HCT116 (cell line): ENCODE measurements around the gene TET2. TPM values are rescaled to one million over a fixed set of nuclear protein-coding genes. Genes with fewer than 3 reads are reported as not detected.

Experiments
- ATAC-seq: fragments of 200-7000 bp; cut with Tn5 transposase; 2 replicates; pipeline ENCODE4 v1.9.1; 2020; ENCODE audit warnings: mild to moderate bottlenecking, moderate library complexity
- BruUV-seq: library from RNA; stranded (reverse); fragments of 400-500 nt; replicated peaks from 2 replicates; lab custom pipeline; 2021; lab: Mats Ljungman, UMichigan
- CTCF ChIA-PET: fragments of 300-600 bp; sonication (Branson Sonifier 250); formaldehyde crosslinking; loops from one replicate; lab custom pipeline; 2021; ENCODE audit warnings: antibody characterized with exemption; lab: Charles Lee
- POLR2A ChIA-PET: fragments of 300-600, 350-600 bp; sonication (Branson Sonifier 250); formaldehyde crosslinking; loops from one replicate; lab custom pipeline; 2021; ENCODE audit warnings: antibody characterized with exemption; lab: Charles Lee
- RAD21 ChIA-PET, 2 experiments: fragments of 300-600 bp; sonication (Branson Sonifier 250); formaldehyde crosslinking; loops; one replicate each; lab custom pipeline; 2023; ENCODE audit warnings: low total read pairs in 2 of 2; ENCODE audit not compliant: uncharacterized antibody in 2 of 2, unreplicated experiment in 2 of 2, low non-redundant PET in 1 of 2; lab: Charles Lee
- DNase-seq: peaks from one replicate; pipeline ENCODE4 v3.0.0-alpha.2; 2010; ENCODE audit warnings: low read depth, low spot score
- H2AFZ ChIP-seq: fragments of 200-600 bp; shearing (Covaris generic), sonication (generic); 2 replicates; pipeline ENCODE4 v1.6.1; 2017; ENCODE audit warnings: low read depth, mixed run types, mixed read lengths, antibody characterized with exemption, low read length; ENCODE audit not compliant: poor library complexity, severe bottlenecking
- H3K27ac ChIP-seq: 2 replicates; pipeline ENCODE4 v1.5.1; 2012; ENCODE audit warnings: low read depth, low read length
- H3K27me3 ChIP-seq: fragments of 200-600 bp; sonication (generic); 2 replicates; pipeline ENCODE4 v1.6.1; 2016; ENCODE audit warnings: mixed run types, low read length, mixed read lengths; ENCODE audit not compliant: insufficient read depth
- H3K36me3 ChIP-seq, 2 experiments: fragments of 200-500 bp in 1 of 2; fragments of 200-600 bp in 1 of 2; sonication (Bioruptor generic) in 1 of 2; sonication (generic) in 1 of 2; 2 replicates each; pipeline versions ENCODE4 v1.5.1 to v1.6.1; 2014 to 2016; ENCODE audit warnings: low read length in 2 of 2, inconsistent platforms in 1 of 2, mixed read lengths in 1 of 2, mixed run types in 1 of 2; ENCODE audit not compliant: insufficient read depth in 2 of 2, control insufficient read depth in 1 of 2
- H3K4me1 ChIP-seq, 2 experiments: fragments of 200-600 bp in 1 of 2; sonication (generic) in 1 of 2; 2 replicates each; pipeline versions ENCODE4 v1.5.1 to v1.6.1; 2012 to 2017; ENCODE audit warnings: low read length in 2 of 2, inconsistent platforms in 1 of 2, mild to moderate bottlenecking in 1 of 2, mixed read lengths in 1 of 2, mixed run types in 1 of 2, moderate library complexity in 1 of 2; ENCODE audit not compliant: insufficient read depth in 2 of 2, control insufficient read depth in 1 of 2
- H3K4me2 ChIP-seq: fragments of 200-600 bp; sonication (generic); 2 replicates; pipeline ENCODE4 v1.6.1; 2017; ENCODE audit warnings: mixed run types, low read length, mixed read lengths
- H3K4me3 ChIP-seq, 2 experiments: fragments of 200-600 bp in 1 of 2; sonication (generic) in 1 of 2; replicated peaks in 1 of 2; 2 replicates each; pipeline ENCODE4 v1.5.1; 2011 to 2016; ENCODE audit warnings: low read length in 2 of 2, control low read depth in 1 of 2, low read depth in 1 of 2, mild to moderate bottlenecking in 1 of 2, mixed read lengths in 1 of 2, mixed run types in 1 of 2
- H3K79me2 ChIP-seq: fragments of 200-600 bp; sonication (generic); 2 replicates; pipeline ENCODE4 v1.6.1; 2017; ENCODE audit warnings: mild to moderate bottlenecking, mixed run types, low read length, moderate library complexity, mixed read lengths; ENCODE audit not compliant: insufficient read depth
- H3K9ac ChIP-seq: fragments of 200-600 bp; sonication (generic); 2 replicates; pipeline ENCODE4 v1.6.1; 2016; ENCODE audit warnings: low read length, mixed read lengths
- H3K9me2 ChIP-seq: fragments of 200-600 bp; sonication (generic), shearing (Covaris generic); 2 replicates; pipeline ENCODE4 v1.6.1; 2017; ENCODE audit warnings: mixed run types, mild to moderate bottlenecking, moderate library complexity; ENCODE audit not compliant: insufficient read depth
- H3K9me3 ChIP-seq, 2 experiments: fragments of 200-500 bp in 1 of 2; fragments of 200-600 bp in 1 of 2; sonication (Bioruptor generic) in 1 of 2; sonication (generic) in 1 of 2; 2 replicates each; pipeline ENCODE4 v1.6.1; 2014 to 2017; ENCODE audit warnings: low read length in 2 of 2, mixed read lengths in 2 of 2, inconsistent platforms in 1 of 2, low read depth in 1 of 2, mild to moderate bottlenecking in 1 of 2, mixed run types in 1 of 2, moderate library complexity in 1 of 2; ENCODE audit not compliant: control insufficient read depth in 1 of 2, insufficient read depth in 1 of 2
- H4K20me1 ChIP-seq: fragments of 200-600 bp; sonication (generic), shearing (Covaris generic); 2 replicates; pipeline ENCODE4 v1.6.1; 2017; ENCODE audit warnings: mixed run types, mild to moderate bottlenecking, moderate library complexity; ENCODE audit not compliant: insufficient read depth
- EGR1 ChIP-seq: IDR thresholded peaks from 2 replicates; pipeline ENCODE4 v1.6.1; 2012; ENCODE audit warnings: low read depth
- EZH2 ChIP-seq: fragments of 200-600 bp; sonication (generic); IDR thresholded peaks from 2 replicates; pipeline ENCODE4 v1.6.1; 2017; ENCODE audit warnings: antibody characterized with exemption, mixed run types
- FOSL1 ChIP-seq: IDR thresholded peaks from 2 replicates; pipeline ENCODE4 v1.6.1; 2012; ENCODE audit warnings: low read depth
- RAD21 ChIP-seq: IDR thresholded peaks from 2 replicates; pipeline ENCODE4 v1.6.1; 2012; ENCODE audit warnings: low read depth, mild to moderate bottlenecking
- SP1 ChIP-seq: IDR thresholded peaks from 2 replicates; pipeline ENCODE4 v1.6.1; 2012; ENCODE audit warnings: low read depth
- intact Hi-C: fragments of 100-400 bp; cut with micrococcal nuclease; formaldehyde crosslinking; loops from 2 replicates; pipeline ENCODE4 v1.10.0; 2022
- total RNA-seq: library from RNA; stranded (reverse); gene quantifications from one replicate; pipeline ENCODE4 v1.2.1, GENCODE V29; 2021; ENCODE audit not compliant: unreplicated experiment
- TF ChIP-seq, protein P1 (sequence below): IDR thresholded peaks from 2 replicates; pipeline ENCODE4 v1.6.1; 2012

Gene TET2
- total RNA-seq, 1 experiment from 2014 or later, result 9.7 TPM

DNA sequence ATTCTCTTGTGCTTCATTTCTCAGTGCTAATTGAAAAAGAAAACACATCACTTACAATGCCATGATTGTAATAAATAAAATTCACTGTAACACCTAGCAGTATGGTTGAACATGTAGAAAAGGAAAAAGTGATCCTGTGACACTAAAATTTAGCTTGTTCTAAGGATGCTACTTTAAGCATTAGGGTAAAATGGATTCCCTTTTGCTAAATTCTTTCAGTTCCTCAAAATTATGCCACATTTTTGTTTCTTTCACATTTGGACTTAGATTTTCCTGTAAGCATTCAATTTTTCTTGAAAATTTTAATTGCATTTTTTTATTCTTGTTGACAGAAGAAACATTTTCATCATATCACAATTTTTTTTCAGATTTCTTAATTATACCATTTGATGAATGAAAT, 19.4 kb downstream of the TET2 start:
- BruUV-seq, result no TSS peak
- intact Hi-C loops, result no loop called here
- no peak for ATAC-seq
- Histone ChIP-seq H3K9me3 (no peaks in the 10 kb centered on the region), H3K27ac (no peak overlapping the region), H3K4me2 (no peak overlapping the region), H4K20me1 (no peaks in the 10 kb centered on the region), H3K9ac (no peak overlapping the region), H3K4me1 (no peaks in the 10 kb centered on the region), H3K79me2 (peaks cover 24% of the 10 kb centered on the region), H3K36me3 (no peaks in the 10 kb centered on the region), H3K27me3 (no peaks in the 10 kb centered on the region), H3K4me3 (no peak overlapping the region), H2AFZ (no peak overlapping the region), H3K9me2 (no peaks in the 10 kb centered on the region)
- ChIA-PET POLR2A (no interaction called here), CTCF (no interaction called here), RAD21 (no interaction called here)
- TF ChIP-seq EZH2 (no peak), RAD21 (no peak)
- TF ChIP-seq, protein P1, sequence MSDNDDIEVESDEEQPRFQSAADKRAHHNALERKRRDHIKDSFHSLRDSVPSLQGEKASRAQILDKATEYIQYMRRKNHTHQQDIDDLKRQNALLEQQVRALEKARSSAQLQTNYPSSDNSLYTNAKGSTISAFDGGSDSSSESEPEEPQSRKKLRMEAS, result no peak
- DNase-seq, result no peak

DNA sequence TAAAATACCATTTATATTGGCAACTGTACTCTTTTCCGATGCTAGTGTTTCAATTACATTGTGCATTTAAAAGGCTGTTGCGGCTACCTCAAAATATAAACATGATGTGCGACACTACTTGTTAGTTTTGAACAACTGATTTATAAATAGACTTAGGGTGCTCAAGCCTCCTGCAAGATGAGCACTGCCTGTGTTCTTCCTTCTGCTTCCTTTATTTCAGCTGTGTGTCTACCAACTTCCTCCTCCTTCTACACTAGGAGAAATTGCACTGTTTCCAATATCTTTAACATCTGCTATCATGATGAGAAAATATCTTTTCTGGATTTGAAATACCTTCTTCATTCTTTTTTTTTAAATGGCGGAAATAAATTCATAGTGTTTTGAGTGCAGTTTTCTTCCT, 24.0 kb downstream of the TET2 start:
- Histone ChIP-seq H4K20me1 (no peaks in the 10 kb centered on the region), H3K27ac (no peak overlapping the region), H3K36me3 (no peaks in the 10 kb centered on the region), H2AFZ (no peak overlapping the region), H3K9me3 (no peaks in the 10 kb centered on the region), H3K27me3 (no peaks in the 10 kb centered on the region), H3K79me2 (peaks cover 18% of the 10 kb centered on the region), H3K4me2 (no peak overlapping the region), H3K9ac (no peak overlapping the region), H3K4me3 (no peak overlapping the region), H3K4me1 (no peaks in the 10 kb centered on the region), H3K9me2 (no peaks in the 10 kb centered on the region)
- ChIA-PET POLR2A (no interaction called here), RAD21 (no interaction called here), CTCF (no interaction called here)
- BruUV-seq, result no TSS peak
- intact Hi-C loops, result no loop called here
- ATAC-seq (no peak), DNase-seq (no peak)
- TF ChIP-seq RAD21 (no peak), SP1 (no peak), EGR1 (no peak), FOSL1 (no peak)
- TF ChIP-seq, protein P1, result no peak
